NT2/D1 (cell line): Measurements from ENCODE around the gene SLX4IP.

Source experiments
- DNase-seq: peaks from one replicate; pipeline ENCODE4 v3.0.0-alpha.2; 2011; ENCODE audit warnings: low read depth, low spot score
- H3K27me3 ChIP-seq: 2 replicates; pipeline ENCODE4 v1.6.0; 2011; ENCODE audit warnings: mild to moderate bottlenecking; ENCODE audit not compliant: insufficient read length, insufficient read depth
- H3K36me3 ChIP-seq: 2 replicates; pipeline ENCODE4 v1.6.1; 2011; ENCODE audit warnings: mild to moderate bottlenecking, low read length, mixed read lengths; ENCODE audit not compliant: insufficient read depth, insufficient read length
- H3K4me1 ChIP-seq: 2 replicates; pipeline ENCODE4 v1.5.1; 2011; ENCODE audit not compliant: insufficient read depth, insufficient read length
- H3K4me3 ChIP-seq: 2 replicates; pipeline ENCODE4 v1.5.1; 2011; ENCODE audit warnings: low read depth; ENCODE audit not compliant: insufficient read length
- H3K9ac ChIP-seq: 2 replicates; pipeline ENCODE4 v1.6.0; 2011; ENCODE audit warnings: low read depth; ENCODE audit not compliant: insufficient read length
- H3K9me3 ChIP-seq: 2 replicates; pipeline ENCODE4 v1.5.1; 2011; ENCODE audit warnings: mild to moderate bottlenecking, low read length; ENCODE audit not compliant: insufficient read depth
- SUZ12 ChIP-seq: IDR thresholded peaks from 2 replicates; pipeline ENCODE4 v1.6.1; 2011; ENCODE audit not compliant: insufficient read length, insufficient read depth; ENCODE audit errors: extremely low read depth
- YY1 ChIP-seq: IDR thresholded peaks from 2 replicates; pipeline ENCODE4 v1.6.1; 2011; ENCODE audit not compliant: insufficient read length, insufficient read depth
- ZNF274 ChIP-seq: IDR thresholded peaks from 2 replicates; pipeline ENCODE4 v1.6.1; 2011; ENCODE audit warnings: mild to moderate bottlenecking, low read depth, low read length

SLX4IP gene

GRCh38 chr20:10571313-10571815 is 136.3 kb downstream of the SLX4IP start:
- Histone ChIP-seq H3K27me3 (no peaks in the 10 kb centered on the region), H3K36me3 (peaks cover 6% of the 10 kb centered on the region), H3K9me3 (no peaks in the 10 kb centered on the region), H3K4me1 (no peaks in the 10 kb centered on the region), H3K9ac (no peak overlapping the region), H3K4me3 (no peak overlapping the region)
- DNase-seq: no peak
- TF ChIP-seq ZNF274 (no peak), YY1 (no peak), SUZ12 (no peak)

- DNase-seq: no peak
- H3K4me1 ChIP-seq: no peaks in the 10 kb centered on the region
- H3K27me3 ChIP-seq: no peaks in the 10 kb centered on the region
- H3K4me3 ChIP-seq: no peak overlapping the region
- H3K9ac ChIP-seq: no peak overlapping the region
- H3K36me3 ChIP-seq: no peaks in the 10 kb centered on the region
- TF ChIP-seq ZNF274 (no peak), YY1 (no peak), SUZ12 (no peak)
- H3K9me3 ChIP-seq: no peaks in the 10 kb centered on the region
These were observed 137.7 kb downstream of the SLX4IP start for GRCh38 chr20:10572853-10573252.

- Histone ChIP-seq H3K4me3 (no peak overlapping the region), H3K27me3 (no peaks in the 10 kb centered on the region), H3K9ac (no peak overlapping the region), H3K4me1 (no peaks in the 10 kb centered on the region), H3K9me3 (no peaks in the 10 kb centered on the region), H3K36me3 (no peaks in the 10 kb centered on the region)
- no peak for DNase-seq
- TF ChIP-seq SUZ12 (no peak), YY1 (no peak), ZNF274 (no peak)
These were observed 138.3 kb downstream of the SLX4IP start for GRCh38 chr20:10573273-10573950.

GRCh38 chr20:10573951-10574339 is 138.8 kb downstream of the SLX4IP start:
- no peaks in the 10 kb centered on the region for H3K4me1 ChIP-seq
- no peaks in the 10 kb centered on the region for H3K9me3 ChIP-seq
- H3K9ac ChIP-seq: no peak overlapping the region
- H3K27me3 ChIP-seq: no peaks in the 10 kb centered on the region
- no peak for DNase-seq
- no peak overlapping the region for H3K4me3 ChIP-seq
- H3K36me3 ChIP-seq: no peaks in the 10 kb centered on the region
- TF ChIP-seq SUZ12 (no peak), ZNF274 (no peak), YY1 (no peak)

GRCh38 chr20:10576411-10577090 is 141.4 kb downstream of the SLX4IP start:
- Histone ChIP-seq H3K9me3 (no peaks in the 10 kb centered on the region), H3K9ac (no peak overlapping the region), H3K27me3 (no peaks in the 10 kb centered on the region), H3K4me3 (no peak overlapping the region), H3K4me1 (no peaks in the 10 kb centered on the region), H3K36me3 (no peaks in the 10 kb centered on the region)
- no peak for DNase-seq
- TF ChIP-seq YY1 (no peak), ZNF274 (no peak), SUZ12 (no peak)

GRCh38 chr20:10577648-10578047 is 142.5 kb downstream of the SLX4IP start:
- Histone ChIP-seq H3K4me3 (no peak overlapping the region), H3K4me1 (no peaks in the 10 kb centered on the region), H3K9ac (no peak overlapping the region), H3K9me3 (no peaks in the 10 kb centered on the region), H3K27me3 (no peaks in the 10 kb centered on the region), H3K36me3 (no peaks in the 10 kb centered on the region)
- no peak for DNase-seq
- no peak for TF ChIP-seq SUZ12
- no peak for TF ChIP-seq YY1
- no peak for TF ChIP-seq ZNF274

GRCh38 chr20:10578607-10579006 is 143.5 kb downstream of the SLX4IP start:
- Histone ChIP-seq H3K4me3 (no peak overlapping the region), H3K4me1 (no peaks in the 10 kb centered on the region), H3K36me3 (no peaks in the 10 kb centered on the region), H3K27me3 (no peaks in the 10 kb centered on the region), H3K9ac (no peak overlapping the region), H3K9me3 (no peaks in the 10 kb centered on the region)
- no peak for TF ChIP-seq ZNF274
- DNase-seq: no peak
